ENCODE results near the gene WFDC13. TPM values are rescaled to one million over a fixed set of nuclear protein-coding genes. Genes with fewer than 3 reads are reported as not detected.
"Not testable (repeated sequence)": the region's sequence is repeated elsewhere in the genome, so short reads cannot be mapped to it uniquely, and the experiment has no call there.

The WFDC13 gene
- not detected for total RNA-seq
- long read RNA-seq, result 0 reads

- intact Hi-C loops (cut with DNase I), result no loop called here
- no peaks in the 10 kb centered on the region for H3K4me1 ChIP-seq
- DNase-seq (no peak), ATAC-seq (peak; percentile 28 to 53)
- H3K27ac ChIP-seq, result no peak within 1 kb of the TSS
- H3K27me3 ChIP-seq (ENCODE audit: low read depth), result no peaks in the 10 kb centered on the region
- no peak for TF ChIP-seq CTCF (IDR thresholded peaks at IDR 0.05)
- H3K36me3 ChIP-seq, result no peaks in the 10 kb centered on the region
- H3K4me3 ChIP-seq, result no peak within 1 kb of the TSS
- no peaks in the 10 kb centered on the region for H3K9me3 ChIP-seq
Measured at GRCh38 chr20:45701873-45702272, at the start of gene WFDC13. TSS of gene WFDC13 (plus strand) at chr20:45702038. CDS start at chr20:45702124, 86 bp downstream.

GRCh38 chr20:45657038-45657437 is 44.8 kb upstream of the WFDC13 start:
- H3K4me1 ChIP-seq; ATAC-seq; H3K27ac ChIP-seq; DNase-seq; H3K36me3 ChIP-seq; H3K27me3 ChIP-seq (ENCODE audit: low read depth); H3K9me3 ChIP-seq; H3K4me3 ChIP-seq; intact Hi-C loops (cut with DNase I): not testable (repeated sequence)

- Histone ChIP-seq H3K27ac (no peak within 1 kb of the TSS), H3K9me3 (no peaks in the 10 kb centered on the region), H3K36me3 (no peaks in the 10 kb centered on the region), H3K4me1 (no peaks in the 10 kb centered on the region), H3K4me3 (no peak within 1 kb of the TSS), H3K27me3 (ENCODE audit: low read depth) (peaks cover 3% of the 10 kb centered on the region)
- DNase-seq, result no peak
- no peak for TF ChIP-seq CTCF (IDR thresholded peaks at IDR 0.05)
- ATAC-seq, result no peak
- intact Hi-C loops (cut with DNase I), result no loop called here
Measured at GRCh38 chr20:45670139-45670538, 31.7 kb upstream of the WFDC13 start, which contains the start of gene WFDC11. TSS of gene WFDC11 (minus strand) at chr20:45670239. CDS start at chr20:45650600, 19,639 bp downstream.

GRCh38 chr20:45672765-45673164 is 29.1 kb upstream of the WFDC13 start:
- ATAC-seq, result no peak
- no peak for TF ChIP-seq CTCF (IDR thresholded peaks at IDR 0.05)
- H3K9me3 ChIP-seq, result no peaks in the 10 kb centered on the region
- no peaks in the 10 kb centered on the region for H3K4me1 ChIP-seq
- no peak overlapping the region for H3K4me3 ChIP-seq
- H3K27me3 ChIP-seq (ENCODE audit: low read depth), result no peaks in the 10 kb centered on the region
- no peak overlapping the region for H3K27ac ChIP-seq
- no peak for DNase-seq
- no peaks in the 10 kb centered on the region for H3K36me3 ChIP-seq
- intact Hi-C loops (cut with DNase I), result no loop called here

GRCh38 chr20:45679650-45680049 is 22.2 kb upstream of the WFDC13 start:
- ATAC-seq (no peak), DNase-seq (no peak)
- TF ChIP-seq CTCF (IDR thresholded peaks at IDR 0.05), result no peak
- Histone ChIP-seq H3K4me1 (no peaks in the 10 kb centered on the region), H3K27me3 (ENCODE audit: low read depth) (no peaks in the 10 kb centered on the region), H3K27ac (no peak overlapping the region), H3K9me3 (peaks cover 23% of the 10 kb centered on the region), H3K36me3 (no peaks in the 10 kb centered on the region), H3K4me3 (no peak overlapping the region)
- intact Hi-C loops (cut with DNase I), result no loop called here

- ATAC-seq (peak in 1 of 2 donors; percentile 15), DNase-seq (no peak)
- no peaks in the 10 kb centered on the region for H3K27me3 ChIP-seq (ENCODE audit: low read depth)
- H3K4me1 ChIP-seq, result no peaks in the 10 kb centered on the region
- H3K27ac ChIP-seq, result no peak overlapping the region
- H3K4me3 ChIP-seq, result no peak overlapping the region
- no peak for TF ChIP-seq CTCF (IDR thresholded peaks at IDR 0.05)
- no peaks in the 10 kb centered on the region for H3K36me3 ChIP-seq
- intact Hi-C loops (cut with DNase I), result no loop called here
- peaks cover under 1% of the 10 kb centered on the region for H3K9me3 ChIP-seq
Measured at GRCh38 chr20:45685896-45686295, 15.9 kb upstream of the WFDC13 start.

- H3K9me3 ChIP-seq; H3K36me3 ChIP-seq; H3K27me3 ChIP-seq (ENCODE audit: low read depth); H3K27ac ChIP-seq; H3K4me3 ChIP-seq; DNase-seq; intact Hi-C loops (cut with DNase I); ATAC-seq; H3K4me1 ChIP-seq: not testable (repeated sequence)
Measured at GRCh38 chr20:45693346-45693745, 8.5 kb upstream of the WFDC13 start.
